Measurements from ENCODE around the gene RBMS1. TPM values are rescaled to one million over a fixed set of nuclear protein-coding genes. Genes with fewer than 3 reads are reported as not detected.

RBMS1 gene
- total RNA-seq, 1 experiment from 2014 or later, result 91.9 TPM

- H3K27me3 ChIP-seq (replicated peaks; ENCODE audit: control insufficient read depth, insufficient read depth, low read length), result no peaks in the 10 kb centered on the region
- BruUV-seq (replicated peaks), result TSS peak; percentile 12
- no peak for TF ChIP-seq CTCF (IDR thresholded peaks at IDR 0.05; ENCODE audit: insufficient read depth in 1 of 2, low read depth in 1 of 2, low read length in 1 of 2, severe bottlenecking in 1 of 2, unreplicated experiment in 1 of 2)
- H3K9me3 ChIP-seq, result no peaks in the 10 kb centered on the region
- ChIA-PET POLR2A (no interaction called here), CTCF (no interaction called here)
- H3K4me1 ChIP-seq, result peaks cover 21% of the 10 kb centered on the region
- peaks cover 27% of the 10 kb centered on the region for H3K4me1 Mint-ChIP-seq (ENCODE audit: low read depth, unreplicated experiment)
- H3K27ac Mint-ChIP-seq (ENCODE audit: unreplicated experiment), result no peak overlapping the region
- H3K27me3 Mint-ChIP-seq (ENCODE audit: insufficient read depth, unreplicated experiment), result no peaks in the 10 kb centered on the region
- no peak overlapping the region for H3K4me3 Mint-ChIP-seq (ENCODE audit: unreplicated experiment)
- H3K9me3 Mint-ChIP-seq (ENCODE audit: unreplicated experiment), result no peaks in the 10 kb centered on the region
- H3K4me3 ChIP-seq (ENCODE audit: low read depth, low read length), result no peak overlapping the region
- peaks cover 28% of the 10 kb centered on the region for H3K36me3 Mint-ChIP-seq (ENCODE audit: insufficient read depth, unreplicated experiment)
- DNase-seq, result no peak
- intact Hi-C loops (cut with micrococcal nuclease; ENCODE audit: unreplicated experiment), result no loop called here
- no peaks in the 10 kb centered on the region for H3K36me3 ChIP-seq (ENCODE audit: control insufficient read depth, insufficient read depth, low read length)
Measured at GRCh38 chr2:160364364-160364763, 129.2 kb downstream of the RBMS1 start.

GRCh38 chr2:160363961-160364360, 129.6 kb downstream of the RBMS1 start:
- Histone ChIP-seq H3K4me3 (ENCODE audit: low read depth, low read length) (no peak overlapping the region), H3K9me3 (no peaks in the 10 kb centered on the region), H3K36me3 (ENCODE audit: control insufficient read depth, insufficient read depth, low read length) (no peaks in the 10 kb centered on the region), H3K4me1 (peaks cover 21% of the 10 kb centered on the region), H3K27me3 (replicated peaks; ENCODE audit: control insufficient read depth, insufficient read depth, low read length) (no peaks in the 10 kb centered on the region)
- no peaks in the 10 kb centered on the region for H3K9me3 Mint-ChIP-seq (ENCODE audit: unreplicated experiment)
- H3K4me3 Mint-ChIP-seq (ENCODE audit: unreplicated experiment), result no peak overlapping the region
- ChIA-PET CTCF (no interaction called here), POLR2A (no interaction called here)
- no peak for DNase-seq
- no peaks in the 10 kb centered on the region for H3K27me3 Mint-ChIP-seq (ENCODE audit: insufficient read depth, unreplicated experiment)
- H3K36me3 Mint-ChIP-seq (ENCODE audit: insufficient read depth, unreplicated experiment), result peaks cover 24% of the 10 kb centered on the region
- BruUV-seq (replicated peaks), result no TSS peak
- peaks cover 27% of the 10 kb centered on the region for H3K4me1 Mint-ChIP-seq (ENCODE audit: low read depth, unreplicated experiment)
- intact Hi-C loops (cut with micrococcal nuclease; ENCODE audit: unreplicated experiment), result no loop called here
- H3K27ac Mint-ChIP-seq (ENCODE audit: unreplicated experiment), result no peak overlapping the region
- TF ChIP-seq CTCF (IDR thresholded peaks at IDR 0.05; ENCODE audit: insufficient read depth in 1 of 2, low read depth in 1 of 2, low read length in 1 of 2, severe bottlenecking in 1 of 2, unreplicated experiment in 1 of 2), result no peak

- intact Hi-C loops (cut with micrococcal nuclease; ENCODE audit: unreplicated experiment), result no loop called here
- no peaks in the 10 kb centered on the region for H3K9me3 ChIP-seq
- peaks cover 30% of the 10 kb centered on the region for H3K4me1 Mint-ChIP-seq (ENCODE audit: low read depth, unreplicated experiment)
- no peaks in the 10 kb centered on the region for H3K9me3 Mint-ChIP-seq (ENCODE audit: unreplicated experiment)
- CTCF ChIA-PET, result no interaction called here
- no peaks in the 10 kb centered on the region for H3K36me3 ChIP-seq (ENCODE audit: control insufficient read depth, insufficient read depth, low read length)
- DNase-seq, result no peak
- peaks cover 25% of the 10 kb centered on the region for H3K36me3 Mint-ChIP-seq (ENCODE audit: insufficient read depth, unreplicated experiment)
- no peak overlapping the region for H3K27ac Mint-ChIP-seq (ENCODE audit: unreplicated experiment)
- no peak overlapping the region for H3K4me3 ChIP-seq (ENCODE audit: low read depth, low read length)
- H3K4me1 ChIP-seq, result peaks cover 21% of the 10 kb centered on the region
- BruUV-seq (replicated peaks), result no TSS peak
- H3K4me3 Mint-ChIP-seq (ENCODE audit: unreplicated experiment), result no peak overlapping the region
- POLR2A ChIA-PET, result no interaction called here
- no peaks in the 10 kb centered on the region for H3K27me3 ChIP-seq (replicated peaks; ENCODE audit: control insufficient read depth, insufficient read depth, low read length)
- no peaks in the 10 kb centered on the region for H3K27me3 Mint-ChIP-seq (ENCODE audit: insufficient read depth, unreplicated experiment)
- TF ChIP-seq CTCF (IDR thresholded peaks at IDR 0.05; ENCODE audit: insufficient read depth in 1 of 2, low read depth in 1 of 2, low read length in 1 of 2, severe bottlenecking in 1 of 2, unreplicated experiment in 1 of 2), result no peak
Measured at GRCh38 chr2:160363055-160363454, 130.6 kb downstream of the RBMS1 start.
